HEK293 (cell line): ENCODE measurements around the gene UBTD1.

Experiments used
- CTCF ChIA-PET: fragments of 350-600 bp; formaldehyde crosslinking; extraction: SDS; loops from one replicate; lab custom pipeline; 2021; ENCODE audit warnings: antibody characterized with exemption; lab: Yijun Ruan, JAX
- POLR2A ChIA-PET: fragments of 300-600 bp; formaldehyde crosslinking; extraction: SDS; loops from one replicate; lab custom pipeline; 2020; ENCODE audit warnings: antibody characterized with exemption, inconsistent platforms; lab: Yijun Ruan, JAX
- H3K27ac ChIP-seq: fragments of 200-500 bp; sonication (Bioruptor generic); 2 replicates; pipeline ENCODE4 v1.5.1; 2014; ENCODE audit warnings: low read depth, low read length, control low read depth, inconsistent platforms; ENCODE audit errors: extremely low read depth
- H3K36me3 ChIP-seq, 2 experiments: fragments of 200-500 bp in 1 of 2; sonication (Bioruptor generic) in 1 of 2; 1 replicate in 1 of 2; 2 replicates in 1 of 2; pipeline ENCODE4 v1.5.1; 2014 to 2017; ENCODE audit warnings: inconsistent platforms in 2 of 2, low read length in 2 of 2; ENCODE audit not compliant: control insufficient read depth in 2 of 2, insufficient read depth in 1 of 2
- H3K4me1 ChIP-seq: fragments of 200-500 bp; sonication (Bioruptor generic); 2 replicates; pipeline ENCODE4 v1.5.1; 2014; ENCODE audit warnings: mild to moderate bottlenecking, low read length, inconsistent platforms; ENCODE audit not compliant: control insufficient read depth, insufficient read depth
- H3K4me3 ChIP-seq: 2 replicates; pipeline ENCODE4 v1.5.1; 2011; ENCODE audit warnings: low read depth, mild to moderate bottlenecking, control low read depth, low read length, moderate library complexity
- H3K9me3 ChIP-seq: fragments of 200-500 bp; sonication (Bioruptor generic); 2 replicates; pipeline ENCODE4 v1.5.1; 2014; ENCODE audit warnings: low read depth, low read length, inconsistent platforms; ENCODE audit not compliant: control insufficient read depth, insufficient read depth
- TRIM28 ChIP-seq: IDR thresholded peaks from 2 replicates; pipeline ENCODE4 v1.6.1; 2011; ENCODE audit warnings: low read length, control low read depth, borderline replicate concordance
- ZBTB20 ChIP-seq: fragments of 450-650 bp; formaldehyde crosslinking; IDR thresholded peaks from 2 replicates; pipeline ENCODE4 v1.5.1; 2016; ENCODE audit warnings: missing biosample characterization, missing genetic modification characterization
- ZNF155 ChIP-seq: fragments of 450-650 bp; formaldehyde crosslinking; IDR thresholded peaks from 2 replicates; pipeline ENCODE4 v1.5.1; 2016; ENCODE audit warnings: missing biosample characterization, missing genetic modification characterization
- ZNF169 ChIP-seq: fragments of 450-650 bp; formaldehyde crosslinking; IDR thresholded peaks from 2 replicates; pipeline ENCODE4 v1.5.1; 2016; ENCODE audit warnings: missing biosample characterization, missing genetic modification characterization
- ZNF302 ChIP-seq: fragments of 450-650 bp; formaldehyde crosslinking; IDR thresholded peaks from 2 replicates; pipeline ENCODE4 v1.5.1; 2016; ENCODE audit warnings: missing biosample characterization, missing genetic modification characterization, low read depth
- ZNF416 ChIP-seq: fragments of 450-650 bp; formaldehyde crosslinking; IDR thresholded peaks from 2 replicates; pipeline ENCODE4 v1.5.1; 2016; ENCODE audit warnings: missing biosample characterization, missing genetic modification characterization
- ZNF529 ChIP-seq: fragments of 450-650 bp; formaldehyde crosslinking; IDR thresholded peaks from 2 replicates; pipeline ENCODE4 v1.5.1; 2017; ENCODE audit warnings: missing genetic modification characterization, missing biosample characterization; ENCODE audit not compliant: insufficient replicate concordance
- ZXDB ChIP-seq: fragments of 450-650 bp; formaldehyde crosslinking; IDR thresholded peaks from 2 replicates; pipeline ENCODE4 v1.5.1; 2016; ENCODE audit warnings: missing biosample characterization, missing genetic modification characterization
- TF ChIP-seq, protein P1 (sequence below): fragments of 450-650 bp; formaldehyde crosslinking; IDR thresholded peaks from 2 replicates; pipeline ENCODE4 v1.5.1; 2016; ENCODE audit warnings: missing biosample characterization, missing genetic modification characterization
- TF ChIP-seq, protein P2 (sequence below): fragments of 450-650 bp; formaldehyde crosslinking; IDR thresholded peaks from 2 replicates; pipeline ENCODE4 v1.5.1; 2016; ENCODE audit warnings: missing biosample characterization, missing genetic modification characterization
- TF ChIP-seq, protein P3 (sequence below): fragments of 450-650 bp; formaldehyde crosslinking; IDR thresholded peaks from 2 replicates; pipeline ENCODE4 v1.5.1; 2016; ENCODE audit warnings: missing biosample characterization, missing genetic modification characterization
- TF ChIP-seq, protein P4 (sequence below): fragments of 450-650 bp; formaldehyde crosslinking; IDR thresholded peaks from 2 replicates; pipeline ENCODE4 v1.5.1; 2016; ENCODE audit warnings: missing biosample characterization, missing genetic modification characterization
- TF ChIP-seq, protein P5 (sequence below): fragments of 450-650 bp; formaldehyde crosslinking; IDR thresholded peaks from 2 replicates; pipeline ENCODE4 v1.5.1; 2016; ENCODE audit warnings: missing biosample characterization, missing genetic modification characterization

The UBTD1 gene

DNA sequence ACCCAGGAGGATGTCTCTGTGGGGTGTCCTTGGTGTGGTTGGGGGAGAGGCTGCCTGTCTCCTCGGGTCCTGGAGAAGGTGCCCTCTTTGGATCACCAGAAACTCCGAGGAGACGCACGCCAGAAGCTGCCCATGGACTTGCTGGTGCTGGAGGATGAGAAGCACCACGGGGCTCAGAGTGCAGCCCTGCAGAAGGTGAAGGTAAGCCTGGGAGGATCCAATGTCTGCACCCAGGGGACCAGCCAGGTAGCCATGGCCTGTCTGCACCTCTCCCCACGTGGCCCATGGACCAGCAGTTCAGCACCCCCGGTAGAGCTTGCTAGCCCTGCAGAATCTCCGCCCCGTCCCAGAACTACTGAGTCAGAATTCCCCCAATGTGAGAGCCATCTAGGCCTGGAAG is 79.0 kb downstream of the UBTD1 start:
- H3K4me3 ChIP-seq = no peak overlapping the region
- TF ChIP-seq ZBTB20 (tag by site-specific recombination) = no peak
- TF ChIP-seq ZNF155 = no peak
- TF ChIP-seq, all 188 proteins: peak for 0
- CTCF ChIA-PET = interaction anchor here (0.6 kb wide), 1 partner anchor 140 kb away, joined by 3 read pairs; no protein-coding TSS in a partner anchor
- POLR2A ChIA-PET = no interaction called here
- H3K4me1 ChIP-seq = peaks cover 6% of the 10 kb centered on the region; the same call in 1 of the 2 replicates
- no peak overlapping the region for H3K27ac ChIP-seq
- H3K36me3 ChIP-seq = no peaks in the 10 kb centered on the region
- H3K9me3 ChIP-seq = no peaks in the 10 kb centered on the region

DNA sequence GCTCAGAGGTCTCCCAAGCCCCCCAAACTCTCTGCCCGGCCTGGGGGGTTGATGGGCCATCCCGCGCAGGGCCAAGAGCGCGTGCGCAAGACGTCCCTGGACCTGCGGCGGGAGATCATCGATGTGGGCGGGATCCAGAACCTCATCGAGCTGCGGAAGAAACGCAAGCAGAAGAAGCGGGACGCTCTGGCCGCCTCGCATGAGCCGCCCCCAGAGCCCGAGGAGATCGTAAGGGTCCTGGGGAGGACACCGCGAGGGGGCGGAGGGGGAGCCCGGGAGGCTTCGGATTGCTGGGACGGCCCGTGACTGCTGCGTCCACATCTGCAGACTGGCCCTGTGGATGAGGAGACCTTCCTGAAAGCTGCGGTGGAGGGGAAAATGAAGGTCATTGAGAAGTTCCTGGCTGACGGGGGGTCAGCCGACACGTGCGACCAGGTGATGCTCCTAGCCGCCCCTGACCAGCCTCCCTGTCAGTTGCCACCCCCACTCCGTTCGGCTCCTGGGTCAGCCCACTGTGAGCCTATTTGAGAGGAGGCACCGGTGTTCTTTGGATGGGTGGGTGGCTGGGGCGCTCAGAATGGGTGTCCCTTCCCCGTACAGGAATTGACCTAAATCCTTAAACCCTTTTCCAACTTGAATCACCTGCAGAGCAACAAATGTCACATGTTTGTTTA is 79.6 kb downstream of the UBTD1 start:
- no peaks in the 10 kb centered on the region for H3K9me3 ChIP-seq
- no peaks in the 10 kb centered on the region for H3K36me3 ChIP-seq
- no peak for TF ChIP-seq ZXDB
- TF ChIP-seq ZNF529 (tag by site-specific recombination) = no peak
- TF ChIP-seq ZNF169 (tag by site-specific recombination) = no peak
- TF ChIP-seq ZNF302 (tag by site-specific recombination) = no peak
- no peak for TF ChIP-seq ZNF416
- TF ChIP-seq, protein P1, sequence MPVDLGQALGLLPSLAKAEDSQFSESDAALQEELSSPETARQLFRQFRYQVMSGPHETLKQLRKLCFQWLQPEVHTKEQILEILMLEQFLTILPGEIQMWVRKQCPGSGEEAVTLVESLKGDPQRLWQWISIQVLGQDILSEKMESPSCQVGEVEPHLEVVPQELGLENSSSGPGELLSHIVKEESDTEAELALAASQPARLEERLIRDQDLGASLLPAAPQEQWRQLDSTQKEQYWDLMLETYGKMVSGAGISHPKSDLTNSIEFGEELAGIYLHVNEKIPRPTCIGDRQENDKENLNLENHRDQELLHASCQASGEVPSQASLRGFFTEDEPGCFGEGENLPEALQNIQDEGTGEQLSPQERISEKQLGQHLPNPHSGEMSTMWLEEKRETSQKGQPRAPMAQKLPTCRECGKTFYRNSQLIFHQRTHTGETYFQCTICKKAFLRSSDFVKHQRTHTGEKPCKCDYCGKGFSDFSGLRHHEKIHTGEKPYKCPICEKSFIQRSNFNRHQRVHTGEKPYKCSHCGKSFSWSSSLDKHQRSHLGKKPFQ = no peak
- TF ChIP-seq, protein P2, sequence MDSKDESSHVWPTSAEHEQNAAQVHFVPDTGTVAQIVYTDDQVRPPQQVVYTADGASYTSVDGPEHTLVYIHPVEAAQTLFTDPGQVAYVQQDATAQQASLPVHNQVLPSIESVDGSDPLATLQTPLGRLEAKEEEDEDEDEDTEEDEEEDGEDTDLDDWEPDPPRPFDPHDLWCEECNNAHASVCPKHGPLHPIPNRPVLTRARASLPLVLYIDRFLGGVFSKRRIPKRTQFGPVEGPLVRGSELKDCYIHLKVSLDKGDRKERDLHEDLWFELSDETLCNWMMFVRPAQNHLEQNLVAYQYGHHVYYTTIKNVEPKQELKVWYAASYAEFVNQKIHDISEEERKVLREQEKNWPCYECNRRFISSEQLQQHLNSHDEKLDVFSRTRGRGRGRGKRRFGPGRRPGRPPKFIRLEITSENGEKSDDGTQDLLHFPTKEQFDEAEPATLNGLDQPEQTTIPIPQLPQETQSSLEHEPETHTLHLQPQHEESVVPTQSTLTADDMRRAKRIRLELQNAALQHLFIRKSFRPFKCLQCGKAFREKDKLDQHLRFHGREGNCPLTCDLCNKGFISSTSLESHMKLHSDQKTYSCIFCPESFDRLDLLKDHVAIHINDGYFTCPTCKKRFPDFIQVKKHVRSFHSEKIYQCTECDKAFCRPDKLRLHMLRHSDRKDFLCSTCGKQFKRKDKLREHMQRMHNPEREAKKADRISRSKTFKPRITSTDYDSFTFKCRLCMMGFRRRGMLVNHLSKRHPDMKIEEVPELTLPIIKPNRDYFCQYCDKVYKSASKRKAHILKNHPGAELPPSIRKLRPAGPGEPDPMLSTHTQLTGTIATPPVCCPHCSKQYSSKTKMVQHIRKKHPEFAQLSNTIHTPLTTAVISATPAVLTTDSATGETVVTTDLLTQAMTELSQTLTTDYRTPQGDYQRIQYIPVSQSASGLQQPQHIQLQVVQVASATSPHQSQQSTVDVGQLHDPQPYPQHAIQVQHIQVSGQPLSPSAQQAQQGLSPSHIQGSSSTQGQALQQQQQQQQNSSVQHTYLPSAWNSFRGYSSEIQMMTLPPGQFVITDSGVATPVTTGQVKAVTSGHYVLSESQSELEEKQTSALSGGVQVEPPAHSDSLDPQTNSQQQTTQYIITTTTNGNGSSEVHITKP = no peak
- TF ChIP-seq, protein P3, sequence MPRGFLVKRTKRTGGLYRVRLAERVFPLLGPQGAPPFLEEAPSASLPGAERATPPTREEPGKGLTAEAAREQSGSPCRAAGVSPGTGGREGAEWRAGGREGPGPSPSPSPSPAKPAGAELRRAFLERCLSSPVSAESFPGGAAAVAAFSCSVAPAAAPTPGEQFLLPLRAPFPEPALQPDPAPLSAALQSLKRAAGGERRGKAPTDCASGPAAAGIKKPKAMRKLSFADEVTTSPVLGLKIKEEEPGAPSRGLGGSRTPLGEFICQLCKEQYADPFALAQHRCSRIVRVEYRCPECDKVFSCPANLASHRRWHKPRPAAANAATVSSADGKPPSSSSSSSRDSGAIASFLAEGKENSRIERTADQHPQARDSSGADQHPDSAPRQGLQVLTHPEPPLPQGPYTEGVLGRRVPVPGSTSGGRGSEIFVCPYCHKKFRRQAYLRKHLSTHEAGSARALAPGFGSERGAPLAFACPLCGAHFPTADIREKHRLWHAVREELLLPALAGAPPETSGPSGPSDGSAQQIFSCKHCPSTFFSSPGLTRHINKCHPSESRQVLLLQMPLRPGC (tag by site-specific recombination) = no peak
- TF ChIP-seq, protein P4, sequence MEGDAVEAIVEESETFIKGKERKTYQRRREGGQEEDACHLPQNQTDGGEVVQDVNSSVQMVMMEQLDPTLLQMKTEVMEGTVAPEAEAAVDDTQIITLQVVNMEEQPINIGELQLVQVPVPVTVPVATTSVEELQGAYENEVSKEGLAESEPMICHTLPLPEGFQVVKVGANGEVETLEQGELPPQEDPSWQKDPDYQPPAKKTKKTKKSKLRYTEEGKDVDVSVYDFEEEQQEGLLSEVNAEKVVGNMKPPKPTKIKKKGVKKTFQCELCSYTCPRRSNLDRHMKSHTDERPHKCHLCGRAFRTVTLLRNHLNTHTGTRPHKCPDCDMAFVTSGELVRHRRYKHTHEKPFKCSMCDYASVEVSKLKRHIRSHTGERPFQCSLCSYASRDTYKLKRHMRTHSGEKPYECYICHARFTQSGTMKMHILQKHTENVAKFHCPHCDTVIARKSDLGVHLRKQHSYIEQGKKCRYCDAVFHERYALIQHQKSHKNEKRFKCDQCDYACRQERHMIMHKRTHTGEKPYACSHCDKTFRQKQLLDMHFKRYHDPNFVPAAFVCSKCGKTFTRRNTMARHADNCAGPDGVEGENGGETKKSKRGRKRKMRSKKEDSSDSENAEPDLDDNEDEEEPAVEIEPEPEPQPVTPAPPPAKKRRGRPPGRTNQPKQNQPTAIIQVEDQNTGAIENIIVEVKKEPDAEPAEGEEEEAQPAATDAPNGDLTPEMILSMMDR = no peak
- TF ChIP-seq TRIM28 = no peak
- TF ChIP-seq, protein P5, sequence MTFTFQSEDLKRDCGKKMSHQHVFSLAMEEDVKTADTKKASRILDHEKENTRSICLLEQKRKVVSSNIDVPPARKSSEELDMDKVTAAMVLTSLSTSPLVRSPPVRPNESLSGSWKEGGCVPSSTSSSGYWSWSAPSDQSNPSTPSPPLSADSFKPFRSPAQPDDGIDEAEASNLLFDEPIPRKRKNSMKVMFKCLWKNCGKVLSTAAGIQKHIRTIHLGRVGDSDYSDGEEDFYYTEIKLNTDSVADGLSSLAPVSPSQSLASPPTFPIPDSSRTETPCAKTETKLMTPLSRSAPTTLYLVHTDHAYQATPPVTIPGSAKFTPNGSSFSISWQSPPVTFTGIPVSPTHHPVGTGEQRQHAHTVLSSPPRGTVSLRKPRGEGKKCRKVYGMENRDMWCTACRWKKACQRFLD (tag by site-specific recombination) = no peak
- TF ChIP-seq, all 188 proteins: peak for 0
- Histone ChIP-seq H3K27ac (no peak overlapping the region), H3K4me1 (peaks cover 6% of the 10 kb centered on the region; the same call in 1 of the 2 replicates), H3K4me3 (no peak overlapping the region)
- POLR2A ChIA-PET = no interaction called here
- CTCF ChIA-PET = no interaction called here
